Left renal cortex interstitium (tissue), 4 donors: ENCODE data around the gene COBLL1. TPM values are rescaled to one million over a fixed set of nuclear protein-coding genes. Genes with fewer than 3 reads are reported as not detected.
A peak's percentile ranks its signal among the peaks of the same experiment; 100 is the strongest.

Source experiments
- DNase-seq, 4 donors: peaks; one replicate each; pipeline ENCODE4 v3.0.0-alpha.2; 2013; ENCODE audit warnings: low read depth in 4 of 4, low spot score in 2 of 4, missing footprints in 1 of 4
- polyA plus RNA-seq, 4 donors: library from polyadenylated mRNA; unstranded; fragments of 120-200 nt; gene quantifications; one replicate each; pipeline ENCODE4 v1.2.1, GENCODE V29; 2013; ENCODE audit not compliant: insufficient read length in 4 of 4

Gene COBLL1
- polyA plus RNA-seq, 4 donors = 117 to 150 (median 120) TPM

DNA sequence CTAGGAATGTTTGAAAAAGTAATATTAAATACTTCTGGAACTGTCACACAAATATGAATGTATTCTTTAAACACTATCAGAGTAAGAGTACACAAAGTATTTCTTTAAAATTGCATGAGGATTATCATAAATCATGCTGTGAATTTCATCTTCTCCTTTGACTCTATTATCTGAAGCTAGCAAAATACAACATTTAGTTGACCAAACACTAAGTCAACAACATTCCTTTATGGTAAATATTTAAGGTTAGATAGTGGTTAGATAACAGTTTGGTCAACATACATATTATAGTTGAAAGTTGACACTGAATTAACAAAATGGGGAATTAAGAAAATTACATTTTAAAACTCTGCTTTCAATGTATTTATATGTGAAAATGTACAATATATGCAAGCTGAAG, 148.2 kb downstream of the COBLL1 start:
- DNase-seq = no peak

DNA sequence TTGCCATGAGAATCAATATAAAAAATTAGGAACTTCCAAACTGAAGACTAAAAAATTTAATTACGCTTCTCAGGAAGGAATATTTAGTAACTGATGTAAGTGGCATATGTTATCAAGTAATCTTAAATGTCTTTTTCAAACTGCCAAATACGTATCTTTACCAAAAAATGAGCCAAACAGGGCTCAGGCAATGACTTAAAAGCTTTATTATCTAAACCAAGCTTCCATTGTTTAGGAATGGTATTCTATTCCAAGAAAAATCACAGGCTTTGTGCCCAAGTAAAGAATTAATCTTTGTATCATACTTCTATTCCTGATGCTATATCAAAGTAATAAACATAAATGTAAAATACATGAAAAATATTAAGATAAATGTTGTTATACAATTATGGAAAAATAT, 148.7 kb downstream of the COBLL1 start:
- DNase-seq = no peak

DNA sequence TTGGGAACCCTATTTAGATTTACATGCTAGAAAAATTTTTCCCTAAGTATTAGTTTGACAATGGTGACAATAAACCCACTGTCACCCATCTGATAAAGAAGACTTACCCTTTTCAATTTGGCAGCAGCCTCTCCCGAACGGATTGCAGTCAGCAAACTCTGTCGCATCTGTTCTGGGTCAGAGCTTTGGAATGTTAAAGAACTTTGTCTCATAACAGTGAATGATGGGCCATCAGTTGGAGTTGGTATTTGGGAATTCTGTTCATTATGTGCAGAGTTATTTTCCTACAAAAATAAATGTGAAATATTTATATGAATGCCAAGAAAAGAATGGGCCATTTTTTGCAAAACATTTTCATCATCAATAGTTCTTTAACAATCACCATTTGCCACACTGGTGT, 149.5 kb downstream of the COBLL1 start:
- DNase-seq = no peak

DNA sequence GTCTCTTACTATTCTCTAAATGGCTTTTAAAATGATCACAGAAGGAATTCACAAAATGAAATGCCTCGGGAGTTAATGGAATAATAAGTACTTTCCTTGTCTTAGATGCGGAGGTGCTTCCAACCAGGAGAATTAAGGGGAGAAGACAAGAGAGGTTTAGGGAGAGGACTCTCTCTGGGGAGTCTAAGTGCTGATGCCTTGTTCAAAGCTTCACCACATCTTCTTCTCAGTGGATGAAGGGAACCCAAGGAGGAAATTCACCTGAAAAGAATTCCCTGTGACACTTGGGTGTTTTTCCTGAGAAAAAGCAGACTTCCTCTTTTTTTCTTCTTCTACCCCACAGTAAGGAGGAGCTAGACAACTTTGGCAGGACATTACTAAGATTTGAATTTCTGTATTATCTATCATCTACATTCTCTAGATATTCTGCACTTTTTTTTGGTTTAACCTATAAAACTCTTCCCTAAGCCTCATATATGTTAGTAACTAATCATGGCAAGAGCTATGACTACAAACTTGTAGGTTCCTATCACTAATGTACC, 150.2 kb downstream of the COBLL1 start:
- DNase-seq = no peak

GRCh38 chr2:164690361-164690760, 151.3 kb downstream of the COBLL1 start:
- no peak for DNase-seq

GRCh38 chr2:164688896-164689419, 152.7 kb downstream of the COBLL1 start:
- DNase-seq = no peak

DNA sequence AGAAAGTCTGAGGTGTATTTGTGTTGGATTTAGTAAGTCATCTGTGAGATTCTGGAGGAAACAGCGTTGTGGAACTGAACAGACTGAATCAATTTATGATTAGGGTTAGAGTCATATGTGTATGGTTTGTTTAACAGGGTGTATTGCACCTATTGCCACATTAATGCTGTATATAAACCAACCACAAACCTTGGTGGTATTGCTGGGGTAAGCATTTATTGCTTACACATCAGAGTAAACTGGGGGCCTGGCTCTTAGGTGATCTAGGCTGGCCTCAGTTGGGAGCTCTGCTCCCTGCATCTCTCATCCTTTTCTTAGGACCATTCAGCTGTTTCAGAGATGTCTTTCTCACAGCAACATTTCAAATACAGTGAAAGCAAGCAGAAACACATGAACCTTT, 160.6 kb downstream of the COBLL1 start:
- DNase-seq = no peak

- DNase-seq = peak in 1 of 4 donors; percentile 34
Measured at GRCh38 chr2:164678631-164679149, 162.9 kb downstream of the COBLL1 start.

- DNase-seq = no peak
Measured at GRCh38 chr2:164677733-164678132, 163.9 kb downstream of the COBLL1 start.

- no peak for DNase-seq
Measured at GRCh38 chr2:164677271-164677670, 164.4 kb downstream of the COBLL1 start.

DNA sequence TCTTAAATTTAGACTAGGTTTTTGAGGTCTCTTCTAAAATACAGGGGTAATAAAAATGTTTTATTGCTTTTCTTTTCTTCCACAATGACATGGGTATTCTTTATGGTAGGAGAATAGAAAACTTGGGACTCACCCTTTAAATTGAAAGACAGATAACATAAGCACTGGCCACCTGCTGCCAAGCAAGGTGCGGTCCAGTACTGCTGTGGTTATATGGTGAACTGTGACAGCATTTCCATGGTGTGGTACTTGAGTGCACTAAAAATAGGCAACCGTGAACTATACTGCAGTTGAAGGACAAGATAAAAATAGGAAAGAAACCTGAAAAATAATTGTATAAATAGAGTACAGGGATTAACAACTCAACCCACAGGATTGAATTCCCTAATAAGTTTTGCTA, 165.9 kb downstream of the COBLL1 start:
- DNase-seq = no peak

DNA sequence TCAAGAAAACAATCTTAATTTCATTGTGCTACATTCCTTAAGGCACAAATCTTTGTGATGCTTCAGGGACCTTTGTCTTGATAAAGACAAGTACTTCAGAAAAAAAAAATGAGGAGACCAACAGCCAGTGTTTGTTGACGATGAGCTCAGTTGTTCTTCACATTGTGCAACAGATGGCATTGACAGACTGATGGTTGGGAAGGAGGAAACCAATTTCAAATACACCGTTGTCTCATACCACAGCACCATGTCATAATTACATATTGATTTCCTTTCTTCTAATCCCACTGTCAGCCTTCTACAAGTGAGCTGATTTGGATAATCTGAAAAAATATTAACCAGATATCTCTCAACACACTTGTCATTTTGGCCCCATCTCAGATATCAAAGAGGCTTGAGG, 166.6 kb downstream of the COBLL1 start:
- DNase-seq = no peak

DNA sequence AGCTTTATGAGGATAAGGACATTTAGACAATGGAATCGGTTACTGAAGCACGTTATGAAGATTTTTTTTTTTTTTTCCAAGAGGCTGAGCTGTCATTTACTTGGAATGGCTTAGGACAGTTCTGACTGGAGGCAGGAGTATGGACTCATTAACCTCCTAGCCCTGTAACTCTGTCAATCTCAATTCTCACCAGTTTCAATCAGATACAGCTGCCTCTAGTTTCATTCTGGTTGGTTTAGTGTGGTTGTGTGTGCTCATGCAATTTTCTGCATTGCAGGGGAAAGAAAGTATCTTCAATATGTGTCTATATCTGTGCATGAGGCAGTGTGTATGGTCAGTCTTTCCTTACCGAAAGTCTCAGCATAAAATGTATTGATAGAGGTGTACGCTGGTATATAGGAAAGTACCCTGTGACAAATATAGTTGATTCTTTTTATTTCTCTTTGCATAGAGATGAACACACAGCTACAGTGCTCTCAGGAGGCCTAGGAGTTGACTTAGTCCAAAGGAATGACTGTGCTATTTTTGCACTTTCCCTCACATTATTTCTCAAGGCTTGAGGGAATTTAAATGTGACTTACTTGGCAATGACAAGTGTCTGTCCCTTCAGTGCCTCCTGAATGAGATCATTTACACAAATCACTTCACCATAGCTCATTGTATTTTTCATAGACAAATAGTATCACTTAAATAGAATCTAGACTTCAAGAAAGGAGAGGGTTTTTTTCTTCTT, 169.8 kb downstream of the COBLL1 start:
- DNase-seq = no peak

DNA sequence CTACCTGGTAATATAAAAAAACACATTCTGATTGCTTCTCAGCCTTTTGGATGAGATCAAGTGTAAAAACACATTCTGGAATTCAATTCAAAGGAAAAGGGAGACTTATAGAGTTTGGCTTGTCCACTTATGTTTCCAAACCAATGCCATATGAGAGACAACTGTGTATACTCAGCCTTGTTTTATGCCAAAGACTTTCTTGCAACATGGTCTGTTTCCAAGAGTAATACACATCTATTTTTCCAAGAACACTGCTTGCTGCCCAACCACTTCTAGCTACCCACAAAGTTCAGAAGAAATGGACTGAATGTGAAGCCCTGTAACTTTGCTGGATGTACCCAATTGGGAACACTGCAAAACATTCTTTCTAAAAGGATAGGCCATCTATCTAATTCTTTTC, 172.3 kb downstream of the COBLL1 start:
- no peak for DNase-seq

DNA sequence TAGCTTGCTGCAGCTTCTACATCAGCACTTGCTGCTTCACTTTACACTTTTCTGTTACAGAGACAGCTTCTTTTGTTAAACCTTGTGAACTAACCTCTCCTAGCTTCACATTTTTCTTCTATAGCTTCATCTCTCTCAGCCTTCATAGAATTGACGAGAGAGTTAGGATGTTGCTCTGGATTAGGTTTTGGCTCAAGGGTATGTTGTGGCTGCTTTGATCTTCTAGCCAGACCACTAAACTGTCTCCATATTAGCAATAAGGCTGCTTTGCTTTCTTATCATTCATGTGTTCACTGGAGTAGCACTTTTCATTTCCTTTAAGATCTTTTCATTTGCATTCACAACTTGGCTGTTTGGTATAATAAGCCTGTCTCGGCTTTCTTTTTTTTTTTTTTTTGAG, 174.1 kb downstream of the COBLL1 start:
- DNase-seq = no peak

DNA sequence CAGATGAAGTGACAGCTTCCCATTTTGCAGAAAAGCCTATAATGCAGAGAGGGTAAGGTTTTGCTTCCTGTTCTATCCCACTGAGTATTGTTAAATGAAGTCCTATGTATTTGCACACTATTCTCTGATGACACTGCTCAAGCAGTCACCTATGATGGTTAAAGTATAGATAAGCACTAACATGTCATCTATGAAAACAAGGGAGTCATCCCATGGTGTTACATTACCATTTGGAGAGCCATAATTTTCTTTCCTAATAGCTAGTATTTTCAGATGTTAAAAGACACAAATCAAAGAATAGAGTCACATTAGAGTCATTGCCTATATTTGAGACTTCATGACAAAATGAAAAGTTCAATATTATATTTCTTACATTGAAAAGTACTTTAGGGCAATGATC, 177.6 kb downstream of the COBLL1 start:
- no peak for DNase-seq

DNA sequence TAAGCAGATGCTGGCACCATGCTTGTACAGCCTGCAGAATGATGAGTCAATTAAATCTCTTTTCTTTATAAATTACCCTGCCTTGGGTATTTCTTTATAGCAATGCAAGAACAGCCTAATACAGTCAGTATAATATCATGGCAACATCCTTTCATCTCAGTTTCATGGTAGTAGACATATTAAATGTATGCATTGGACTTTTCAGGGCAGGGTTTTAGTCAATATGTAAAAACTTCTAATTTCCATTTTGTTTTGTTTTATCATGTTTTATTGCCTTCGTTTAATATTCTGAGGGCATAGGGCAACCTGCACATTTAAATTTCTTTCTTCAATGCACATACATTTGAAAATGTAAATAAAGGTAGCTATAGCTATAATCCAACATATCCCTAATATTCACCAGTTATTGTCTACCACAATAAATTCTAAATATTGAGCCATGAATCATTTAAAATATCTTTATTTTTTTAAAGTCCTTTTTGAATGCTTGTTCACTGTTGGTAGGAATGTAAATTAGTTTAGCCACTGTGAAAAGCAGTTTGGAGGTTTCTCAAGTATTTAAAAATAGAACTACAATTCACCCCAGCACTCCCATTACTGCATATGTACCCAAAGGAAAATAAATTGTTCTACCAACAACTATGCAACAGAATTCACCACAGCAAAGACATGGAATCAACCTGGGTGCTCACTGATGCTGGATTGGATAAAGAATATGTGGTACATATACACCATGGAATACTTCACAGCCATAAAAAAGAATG, 178.6 kb downstream of the COBLL1 start:
- no peak for DNase-seq

GRCh38 chr2:164662066-164662465, 179.6 kb downstream of the COBLL1 start:
- no peak for DNase-seq

DNA sequence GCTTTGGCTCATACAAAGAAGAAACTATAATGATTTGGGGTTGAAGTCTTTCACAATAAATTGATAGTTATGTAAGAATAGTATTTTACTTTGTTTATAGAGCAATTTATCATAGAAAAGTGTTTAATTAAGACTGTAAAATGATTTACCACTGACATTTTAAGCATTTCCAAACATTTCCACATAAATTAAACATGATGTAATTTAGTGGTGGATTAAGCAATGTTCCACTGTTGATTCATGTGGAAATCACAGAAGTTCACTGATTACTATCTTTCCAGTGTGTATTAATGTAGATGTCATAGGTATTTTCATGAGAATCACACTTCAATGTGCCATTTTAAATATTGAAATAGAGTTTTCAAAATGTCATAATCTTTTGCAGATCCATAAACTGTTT, 180.3 kb downstream of the COBLL1 start:
- DNase-seq = no peak

GRCh38 chr2:164657129-164657528, 184.5 kb downstream of the COBLL1 start:
- DNase-seq = no peak

GRCh38 chr2:164655750-164656149, 185.9 kb downstream of the COBLL1 start:
- DNase-seq = no peak
